DMS79 (cell line): ENCODE measurements around the gene RRN3.
"Not testable (repeated sequence)": the region's sequence is repeated elsewhere in the genome, so short reads cannot be mapped to it uniquely, and the experiment has no call there.

Source experiments
- DNase-seq: peaks from one replicate; lab custom pipeline; 2025; lab: John Stamatoyannopoulos, UW

Gene RRN3

GRCh38 chr16:15051387-15051951 lies 42.6 kb downstream of the RRN3 start:
- no peak for DNase-seq

DNA sequence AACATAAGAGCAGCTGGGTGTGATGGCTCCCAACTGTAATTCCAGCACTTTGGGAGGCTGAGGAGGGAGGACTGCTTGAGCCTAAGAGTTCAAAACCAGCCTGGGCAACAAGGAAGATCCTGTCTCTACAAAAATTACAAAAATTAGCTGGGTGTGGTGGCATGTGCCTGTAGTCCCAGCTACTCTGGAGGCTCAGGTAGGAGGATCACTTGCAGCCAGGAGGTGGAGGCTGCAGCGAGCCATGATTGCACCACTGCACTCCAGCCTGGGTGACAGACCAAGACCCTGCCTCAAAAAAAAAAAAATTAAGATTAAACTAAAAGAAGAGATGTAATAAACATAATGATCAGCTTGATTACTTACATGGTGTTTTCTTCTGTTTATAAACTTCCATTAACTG lies 43.6 kb downstream of the RRN3 start:
- DNase-seq, result not testable (repeated sequence)

DNA sequence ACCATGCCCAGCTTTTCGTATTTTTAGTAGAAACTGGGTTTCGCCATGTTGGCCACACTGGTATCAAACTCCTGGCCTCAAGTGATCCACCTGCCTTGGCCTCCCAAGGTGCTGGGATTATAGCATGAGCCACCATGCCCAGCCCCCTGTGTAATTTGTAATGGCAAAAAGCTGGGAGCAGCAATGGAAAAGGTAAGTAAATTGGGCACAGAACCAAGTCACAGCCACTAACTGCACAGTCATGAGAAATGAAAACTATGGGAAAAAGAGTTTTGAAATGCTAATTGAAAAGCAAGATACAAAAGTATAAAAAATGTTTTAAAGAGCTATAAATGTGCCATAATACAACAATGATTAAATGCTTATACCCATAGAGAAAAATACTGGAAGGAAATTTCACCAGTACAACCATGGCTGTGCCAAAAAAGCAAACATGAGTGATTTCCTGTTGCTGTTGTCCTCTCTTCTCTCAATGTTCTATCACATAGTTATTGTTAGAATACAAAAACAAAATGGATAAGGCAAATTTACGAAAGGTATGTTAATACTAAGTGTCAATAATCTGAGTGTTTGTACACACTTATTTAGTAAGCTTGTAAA lies 44.4 kb downstream of the RRN3 start:
- no peak for DNase-seq

DNA sequence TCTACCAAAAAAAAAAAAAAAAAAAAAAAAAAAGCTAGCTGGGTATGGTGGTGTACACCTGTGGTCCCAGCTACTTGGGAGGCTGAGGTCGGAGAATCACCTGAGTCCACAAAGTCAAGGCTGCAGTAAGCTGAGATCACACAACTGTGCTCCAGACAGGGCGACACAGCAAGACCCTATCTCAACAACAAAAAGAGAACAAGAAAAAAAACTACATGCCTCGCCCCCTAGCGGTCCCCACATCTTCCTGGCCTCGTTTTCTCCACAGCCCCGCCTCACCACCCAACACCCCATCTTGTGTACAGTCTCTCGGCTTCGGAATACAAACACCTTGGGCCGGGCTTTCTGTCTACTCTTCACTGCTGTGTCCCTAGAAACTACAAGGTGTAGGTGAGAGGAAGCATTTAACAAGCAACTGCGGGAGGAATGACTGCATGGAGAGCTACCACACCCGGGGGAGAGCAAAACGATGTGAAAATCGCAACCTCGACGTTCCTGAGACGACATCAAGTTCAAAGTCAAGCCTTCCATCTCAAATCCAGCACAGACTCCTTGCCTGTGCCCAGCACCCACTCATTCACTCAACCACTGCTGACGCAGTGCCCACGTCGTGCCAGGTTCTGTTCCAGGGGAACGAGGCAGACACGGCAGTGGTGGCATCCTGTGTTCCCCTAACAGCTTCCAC lies 47.2 kb downstream of the RRN3 start:
- no peak for DNase-seq

DNA sequence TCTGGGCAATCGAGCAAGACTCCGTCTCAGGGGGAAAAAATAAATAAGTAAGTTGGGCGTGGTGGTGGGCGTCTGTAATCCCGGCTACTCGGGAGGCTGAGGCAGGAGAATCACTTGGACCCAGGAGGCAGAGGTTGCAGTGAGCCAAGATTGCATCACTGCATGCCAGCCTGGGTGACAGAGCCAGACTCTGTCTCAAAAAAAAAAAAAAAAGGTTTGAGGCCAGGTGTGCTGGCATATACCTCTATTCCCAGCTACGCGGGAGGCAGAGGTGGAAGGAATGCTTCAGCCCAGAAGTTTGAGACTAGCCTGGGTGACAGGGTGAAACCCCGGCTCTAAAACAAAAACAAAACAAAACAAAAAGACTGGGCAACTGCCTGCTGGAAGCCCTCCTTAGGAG lies 48.8 kb downstream of the RRN3 start:
- DNase-seq, result not testable (repeated sequence)

DNA sequence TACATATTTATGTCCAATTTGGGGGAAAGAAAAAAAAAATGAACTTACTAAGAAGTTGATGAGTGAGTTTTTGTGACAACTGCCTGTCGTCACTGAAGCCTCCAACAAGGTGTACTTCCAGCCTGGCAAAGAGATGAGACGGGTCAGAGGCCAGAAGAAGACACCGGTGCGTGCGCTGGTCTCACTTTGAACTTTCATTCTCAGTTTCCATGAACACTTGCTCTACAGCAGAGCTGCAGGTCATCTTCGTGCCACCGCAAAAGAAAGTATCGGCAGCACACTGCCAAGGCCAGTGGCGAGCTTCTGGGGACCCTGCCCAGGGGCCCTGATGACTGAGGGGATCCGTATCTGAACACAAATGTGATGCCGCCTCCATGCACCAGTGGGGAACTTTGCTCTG lies 49.8 kb downstream of the RRN3 start:
- no peak for DNase-seq

- DNase-seq, result no peak
Measured at GRCh38 chr16:15043344-15043743, 50.7 kb downstream of the RRN3 start.

- no peak for DNase-seq
Measured at GRCh38 chr16:15041271-15042004, 52.6 kb downstream of the RRN3 start.

DNA sequence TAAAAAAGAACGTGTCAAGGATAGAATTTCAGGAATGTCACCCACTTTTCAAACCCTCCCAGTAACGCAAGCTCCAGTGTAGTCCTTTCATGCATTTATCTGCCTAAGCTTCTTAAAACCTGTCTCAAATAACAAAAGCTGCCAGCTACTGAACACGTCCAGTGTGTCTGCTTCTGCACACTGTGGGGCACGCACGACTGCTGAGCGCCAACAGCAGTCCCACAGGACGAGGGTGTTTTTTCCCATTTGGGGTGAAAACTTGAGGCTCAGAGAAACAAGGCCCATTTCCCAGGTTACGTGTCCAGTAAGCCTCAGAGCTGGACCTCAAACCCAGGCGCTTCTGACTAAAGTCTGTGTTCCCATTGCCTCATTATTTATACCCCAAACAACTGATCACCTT lies 55.4 kb downstream of the RRN3 start:
- no peak for DNase-seq

DNA sequence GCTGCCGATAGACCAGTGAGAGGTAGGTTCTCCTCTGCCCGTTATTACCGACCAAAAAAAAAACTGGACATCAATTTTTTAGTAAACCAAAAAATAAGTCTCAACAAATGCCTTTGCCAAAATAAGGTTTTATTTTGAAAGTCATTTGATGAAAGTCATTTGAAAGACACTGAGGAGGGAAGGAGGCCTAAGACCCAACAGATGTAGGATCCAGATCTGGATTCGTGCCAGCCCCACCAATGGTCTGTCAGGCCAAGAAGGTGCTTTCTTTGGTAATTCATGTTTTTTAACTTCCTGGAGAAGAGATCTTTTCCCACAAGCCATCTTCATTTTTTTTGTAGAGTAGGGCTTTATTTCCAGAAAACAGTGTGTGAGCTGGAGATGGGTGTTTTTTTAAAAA lies 56.3 kb downstream of the RRN3 start:
- no peak for DNase-seq

DNA sequence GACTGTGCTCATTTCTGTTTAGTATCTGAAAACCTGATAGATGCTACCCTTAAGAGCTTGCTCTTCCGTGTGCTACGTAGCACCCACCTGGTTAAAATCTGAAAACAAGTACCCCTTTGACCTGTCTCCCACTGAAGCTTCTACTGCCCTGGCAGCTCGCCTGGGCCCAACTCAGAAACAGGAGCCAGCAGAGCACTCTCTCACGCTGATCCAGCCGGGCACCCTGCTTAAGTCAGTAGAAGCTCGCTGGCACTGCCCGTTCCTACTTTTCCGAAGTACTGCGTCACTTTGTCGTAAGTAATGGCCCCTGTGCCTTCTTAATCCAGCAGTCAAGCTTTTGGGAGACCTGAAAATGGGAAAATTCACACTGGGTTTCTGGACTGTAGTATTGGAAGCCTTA lies 57.1 kb downstream of the RRN3 start:
- DNase-seq, result no peak

GRCh38 chr16:15035163-15035729 lies 58.8 kb downstream of the RRN3 start:
- no peak for DNase-seq

DNA sequence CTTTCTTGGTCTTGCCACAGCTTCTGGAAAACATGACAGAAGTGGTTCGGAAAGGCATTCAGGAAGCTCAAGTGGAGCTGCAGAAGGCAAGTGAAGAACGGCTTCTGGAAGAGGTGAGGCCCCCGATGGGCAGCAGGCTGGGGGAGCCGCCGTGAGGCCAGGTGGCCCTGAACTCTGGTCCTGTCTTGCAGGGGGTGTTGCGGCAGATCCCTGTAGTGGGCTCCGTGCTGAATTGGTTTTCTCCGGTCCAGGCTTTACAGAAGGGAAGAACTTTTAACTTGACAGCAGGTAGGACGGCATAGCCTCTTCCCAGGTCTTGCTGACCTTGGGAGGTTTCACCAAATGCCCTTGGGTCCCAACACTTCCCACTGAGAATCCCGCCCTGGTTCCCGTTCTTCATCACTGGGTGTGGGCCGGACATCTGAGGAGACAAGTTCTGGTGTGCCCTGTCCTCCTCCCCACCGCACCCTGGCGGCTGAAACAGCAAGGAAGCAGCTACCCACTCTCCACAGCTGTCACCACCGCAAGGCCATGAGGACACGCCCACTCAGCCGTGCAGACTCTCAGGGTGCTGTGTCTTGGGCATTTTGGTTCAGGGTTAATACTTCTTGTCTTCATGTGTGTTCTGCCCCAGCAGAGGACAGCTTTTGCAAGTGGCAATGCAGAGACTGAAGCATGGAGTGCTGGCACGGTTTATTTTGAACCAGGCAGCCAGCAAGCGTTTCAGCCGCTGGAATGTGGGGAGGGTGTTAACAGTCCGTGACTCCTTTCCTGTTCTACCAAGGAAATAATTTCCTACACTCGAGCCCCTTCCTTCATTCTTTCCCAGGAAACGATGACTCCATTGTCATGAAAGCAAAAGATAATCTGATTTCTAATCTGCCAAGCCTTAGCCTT lies 59.6 kb downstream of the RRN3 start:
- no peak for DNase-seq

GRCh38 chr16:15033309-15033707 lies 60.8 kb downstream of the RRN3 start:
- DNase-seq, result no peak

DNA sequence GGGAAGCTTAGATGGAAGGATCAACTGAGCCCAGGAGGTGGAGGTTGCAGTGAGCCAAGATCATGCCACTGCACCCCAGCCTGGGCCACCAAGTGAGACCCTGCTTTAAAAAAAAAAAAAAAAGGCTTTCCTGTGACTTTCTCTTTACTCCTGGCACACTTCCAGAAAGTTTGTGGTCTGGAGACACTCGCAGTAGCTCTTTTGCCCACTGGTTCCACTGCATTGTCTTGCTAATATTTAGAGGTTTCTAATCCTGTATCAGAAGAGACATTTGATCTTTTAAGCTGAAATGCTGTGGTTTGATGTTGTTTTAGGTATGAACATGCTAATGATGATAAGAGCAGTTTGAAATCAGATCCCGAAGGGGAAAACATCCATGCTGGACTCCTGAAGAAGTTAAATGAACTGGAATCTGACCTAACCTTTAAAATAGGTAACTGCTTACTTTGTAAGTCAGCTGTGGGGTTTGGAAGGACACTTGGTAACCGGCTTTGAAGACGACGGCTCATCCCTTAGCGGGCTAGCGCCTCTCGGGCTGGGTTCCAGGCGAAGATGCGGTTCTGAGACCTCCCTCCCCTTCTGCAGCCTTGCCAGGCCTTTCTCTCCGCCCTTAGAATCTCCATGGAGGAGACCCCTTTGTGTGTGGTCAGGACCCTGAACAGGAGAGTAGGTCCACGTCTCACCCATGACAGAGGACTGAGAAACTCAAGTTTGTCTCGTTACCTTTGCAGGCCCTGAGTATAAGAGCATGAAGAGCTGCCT lies 61.3 kb downstream of the RRN3 start:
- DNase-seq, result peak; percentile 3

- DNase-seq, result no peak
Measured at GRCh38 chr16:15031586-15031985, 62.5 kb downstream of the RRN3 start.

GRCh38 chr16:15031179-15031578 lies 62.9 kb downstream of the RRN3 start:
- no peak for DNase-seq

GRCh38 chr16:15029749-15030148 lies 64.3 kb downstream of the RRN3 start:
- DNase-seq, result not testable (repeated sequence)

GRCh38 chr16:15028801-15029698 lies 65.0 kb downstream of the RRN3 start:
- not testable (repeated sequence) for DNase-seq

GRCh38 chr16:15028345-15028715 lies 65.7 kb downstream of the RRN3 start:
- not testable (repeated sequence) for DNase-seq
